ENCODE measurements around the gene EFL1.

Gene EFL1

GRCh38 chr15:82080774-82081173 is 181.8 kb downstream of the EFL1 start:
- no peak overlapping the region for H3K4me3 ChIP-seq (ENCODE audit: low read depth, low read length)
- H3K4me1 ChIP-seq, result no peaks in the 10 kb centered on the region
- no peaks in the 10 kb centered on the region for H3K27me3 ChIP-seq
- no peaks in the 10 kb centered on the region for H3K36me3 ChIP-seq
- no peaks in the 10 kb centered on the region for H3K9me3 ChIP-seq
- DNase-seq, result no peak
- no peak for TF ChIP-seq CTCF (IDR thresholded peaks at IDR 0.05; ENCODE audit: low read depth, low read length)

Measured in BE2C (cell line).